ENCODE data around the gene MITF. TPM values are rescaled to one million over a fixed set of nuclear protein-coding genes. Genes with fewer than 3 reads are reported as not detected.

The MITF gene
- total RNA-seq, 1 donor from 2014 or later, result not detected

GRCh38 chr3:69768438-69768837 is 29.2 kb downstream of the MITF start:
- CTCF ChIA-PET, result no interaction called here
- POLR2A ChIA-PET, result no interaction called here
- Mint-ChIP-seq H3K4me3 (no peak overlapping the region), H3K4me1 (no peaks in the 10 kb centered on the region), H3K27me3 (peaks cover 3% of the 10 kb centered on the region), H3K27ac (no peak overlapping the region), H3K9me3 (no peaks in the 10 kb centered on the region), H3K36me3 (ENCODE audit: low read depth) (no peaks in the 10 kb centered on the region)
- ATAC-seq (ENCODE audit: low read depth) (no peak), DNase-seq (no peak)
- intact Hi-C loops (cut with micrococcal nuclease), result no loop called here
- TF ChIP-seq, protein P1, sequence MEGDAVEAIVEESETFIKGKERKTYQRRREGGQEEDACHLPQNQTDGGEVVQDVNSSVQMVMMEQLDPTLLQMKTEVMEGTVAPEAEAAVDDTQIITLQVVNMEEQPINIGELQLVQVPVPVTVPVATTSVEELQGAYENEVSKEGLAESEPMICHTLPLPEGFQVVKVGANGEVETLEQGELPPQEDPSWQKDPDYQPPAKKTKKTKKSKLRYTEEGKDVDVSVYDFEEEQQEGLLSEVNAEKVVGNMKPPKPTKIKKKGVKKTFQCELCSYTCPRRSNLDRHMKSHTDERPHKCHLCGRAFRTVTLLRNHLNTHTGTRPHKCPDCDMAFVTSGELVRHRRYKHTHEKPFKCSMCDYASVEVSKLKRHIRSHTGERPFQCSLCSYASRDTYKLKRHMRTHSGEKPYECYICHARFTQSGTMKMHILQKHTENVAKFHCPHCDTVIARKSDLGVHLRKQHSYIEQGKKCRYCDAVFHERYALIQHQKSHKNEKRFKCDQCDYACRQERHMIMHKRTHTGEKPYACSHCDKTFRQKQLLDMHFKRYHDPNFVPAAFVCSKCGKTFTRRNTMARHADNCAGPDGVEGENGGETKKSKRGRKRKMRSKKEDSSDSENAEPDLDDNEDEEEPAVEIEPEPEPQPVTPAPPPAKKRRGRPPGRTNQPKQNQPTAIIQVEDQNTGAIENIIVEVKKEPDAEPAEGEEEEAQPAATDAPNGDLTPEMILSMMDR (IDR thresholded peaks at IDR 0.05), result no peak

- intact Hi-C loops (cut with micrococcal nuclease), result no loop called here
- DNase-seq (no peak), ATAC-seq (ENCODE audit: low read depth) (no peak)
- ChIA-PET CTCF (no interaction called here), POLR2A (no interaction called here)
- no peak overlapping the region for H3K27ac Mint-ChIP-seq
- peaks cover 3% of the 10 kb centered on the region for H3K27me3 Mint-ChIP-seq
- H3K36me3 Mint-ChIP-seq (ENCODE audit: low read depth), result no peaks in the 10 kb centered on the region
- H3K4me1 Mint-ChIP-seq, result no peaks in the 10 kb centered on the region
- H3K4me3 Mint-ChIP-seq, result no peak overlapping the region
- TF ChIP-seq, protein P1 (IDR thresholded peaks at IDR 0.05), result no peak
- no peaks in the 10 kb centered on the region for H3K9me3 Mint-ChIP-seq
Observed at GRCh38 chr3:69770219-69770618, 31.0 kb downstream of the MITF start.

GRCh38 chr3:69770976-69771634 is 31.8 kb downstream of the MITF start:
- H3K4me1 Mint-ChIP-seq, result no peaks in the 10 kb centered on the region
- ATAC-seq (ENCODE audit: low read depth) (no peak), DNase-seq (no peak)
- intact Hi-C loops (cut with micrococcal nuclease), result no loop called here
- H3K27ac Mint-ChIP-seq, result no peak overlapping the region
- ChIA-PET POLR2A (no interaction called here), CTCF (no interaction called here)
- H3K9me3 Mint-ChIP-seq, result no peaks in the 10 kb centered on the region
- peaks cover 2% of the 10 kb centered on the region for H3K27me3 Mint-ChIP-seq
- TF ChIP-seq, protein P1 (IDR thresholded peaks at IDR 0.05), result no peak
- no peak overlapping the region for H3K4me3 Mint-ChIP-seq
- no peaks in the 10 kb centered on the region for H3K36me3 Mint-ChIP-seq (ENCODE audit: low read depth)

DNA sequence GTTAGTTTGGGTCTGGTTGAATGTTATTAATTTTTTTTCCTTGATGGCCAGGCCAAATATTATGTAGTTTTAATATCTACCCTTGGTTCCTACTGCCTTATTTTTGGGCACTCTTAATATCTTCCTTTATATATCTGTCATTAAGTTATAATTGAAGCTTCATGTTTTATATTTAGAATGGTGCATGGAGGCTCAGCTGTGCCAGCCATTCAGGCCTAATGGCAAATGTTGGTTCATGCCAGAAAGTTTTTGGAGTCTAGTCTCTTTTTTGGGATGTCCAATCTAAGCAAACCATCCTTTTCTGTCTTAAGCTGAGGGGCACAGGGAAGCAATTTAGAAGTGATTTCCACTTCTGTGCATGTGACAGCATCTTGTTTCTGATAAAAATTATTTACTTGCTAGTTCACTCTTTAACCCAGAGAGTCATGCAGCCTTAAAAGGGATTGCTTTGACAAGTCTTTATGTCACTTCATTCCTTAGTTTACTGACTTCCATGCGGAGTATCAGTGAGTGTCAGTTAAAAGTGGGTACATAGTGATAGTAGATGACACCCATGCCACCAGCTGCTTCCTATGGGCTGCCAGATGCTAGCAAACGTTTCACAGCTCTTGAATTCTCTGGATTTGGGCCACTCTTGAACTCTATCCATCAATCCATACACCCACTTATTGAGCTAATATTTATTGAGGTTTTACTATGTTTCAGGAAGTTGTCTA is 33.0 kb downstream of the MITF start:
- Mint-ChIP-seq H3K4me1 (no peaks in the 10 kb centered on the region), H3K27me3 (peaks cover 2% of the 10 kb centered on the region), H3K27ac (no peak overlapping the region), H3K36me3 (ENCODE audit: low read depth) (no peaks in the 10 kb centered on the region), H3K9me3 (no peaks in the 10 kb centered on the region), H3K4me3 (no peak overlapping the region)
- no peak for DNase-seq
- ATAC-seq (ENCODE audit: low read depth), result no peak
- intact Hi-C loops (cut with micrococcal nuclease), result no loop called here
- TF ChIP-seq, protein P1 (IDR thresholded peaks at IDR 0.05), result no peak
- CTCF ChIA-PET, result no interaction called here
- POLR2A ChIA-PET, result no interaction called here

- no peaks in the 10 kb centered on the region for H3K9me3 Mint-ChIP-seq
- intact Hi-C loops (cut with micrococcal nuclease), result no loop called here
- TF ChIP-seq, protein P1 (IDR thresholded peaks at IDR 0.05), result no peak
- ATAC-seq (ENCODE audit: low read depth) (no peak), DNase-seq (no peak)
- H3K36me3 Mint-ChIP-seq (ENCODE audit: low read depth), result no peaks in the 10 kb centered on the region
- H3K27me3 Mint-ChIP-seq, result no peaks in the 10 kb centered on the region
- ChIA-PET POLR2A (no interaction called here), CTCF (no interaction called here)
- H3K4me1 Mint-ChIP-seq, result no peaks in the 10 kb centered on the region
- no peak overlapping the region for H3K4me3 Mint-ChIP-seq
- no peak overlapping the region for H3K27ac Mint-ChIP-seq
Observed at GRCh38 chr3:69774029-69774428, 34.8 kb downstream of the MITF start.
